HG03045 (cell line): Measurements from ENCODE around the gene SMURF2.
A peak's percentile ranks its signal among the peaks of the same experiment; 100 is the strongest.

Source experiments
- ATAC-seq: cut with Tn5 transposase; IDR thresholded peaks from one replicate; pipeline ENCODE4 v1.9.1; 2021; ENCODE audit warnings: mild to moderate bottlenecking, moderate library complexity; ENCODE audit not compliant: unreplicated experiment

Gene SMURF2

DNA sequence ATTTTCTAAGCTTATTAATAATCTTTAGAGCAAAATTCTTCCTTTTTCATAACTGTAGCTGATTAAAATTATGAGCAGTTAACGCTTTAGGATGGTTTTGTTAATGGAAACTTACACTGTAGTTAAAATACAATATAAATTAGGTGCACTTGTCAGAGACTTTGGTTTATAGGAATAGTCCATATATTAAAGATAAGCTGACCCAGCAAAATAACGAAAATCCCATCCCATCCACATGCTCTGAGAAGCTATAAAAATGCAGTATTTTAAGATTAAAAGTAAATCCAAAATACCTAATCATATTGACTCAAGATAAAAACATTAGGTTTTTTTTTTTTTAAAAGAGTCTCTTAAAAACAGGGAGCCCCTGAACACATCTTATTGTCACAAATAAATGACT lies 117.4 kb downstream of the SMURF2 start:
- ATAC-seq, result no peak

DNA sequence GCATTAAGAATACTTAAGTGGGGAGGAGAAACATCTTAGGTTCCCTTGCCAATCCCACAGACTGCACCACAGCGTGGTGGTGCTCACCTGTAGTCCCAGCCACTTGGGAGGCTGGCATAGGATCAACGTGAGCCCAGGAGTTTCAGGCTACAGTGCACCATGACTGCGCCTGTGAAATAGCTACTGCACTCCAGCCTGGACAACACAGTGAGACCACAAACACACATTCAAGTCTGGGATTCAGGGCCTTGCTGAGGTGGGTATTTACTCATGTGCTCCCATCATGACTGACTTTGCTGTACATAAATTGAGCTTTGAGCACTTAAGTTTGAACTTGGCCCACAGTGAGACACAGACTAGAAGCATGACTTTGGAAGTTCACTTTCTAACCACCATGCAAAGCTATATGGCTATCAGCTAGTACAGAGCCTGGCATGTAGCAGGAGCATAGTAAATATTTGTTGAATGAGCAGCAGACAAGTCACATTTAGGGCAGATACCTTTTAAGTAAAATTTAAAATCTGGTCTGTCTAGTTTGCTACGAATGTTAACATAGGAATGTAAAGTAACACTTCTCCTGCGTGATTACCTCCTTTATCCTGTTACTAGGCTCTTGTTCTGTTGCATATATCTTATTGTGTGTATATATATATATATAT lies 121.9 kb downstream of the SMURF2 start:
- ATAC-seq, result no peak

DNA sequence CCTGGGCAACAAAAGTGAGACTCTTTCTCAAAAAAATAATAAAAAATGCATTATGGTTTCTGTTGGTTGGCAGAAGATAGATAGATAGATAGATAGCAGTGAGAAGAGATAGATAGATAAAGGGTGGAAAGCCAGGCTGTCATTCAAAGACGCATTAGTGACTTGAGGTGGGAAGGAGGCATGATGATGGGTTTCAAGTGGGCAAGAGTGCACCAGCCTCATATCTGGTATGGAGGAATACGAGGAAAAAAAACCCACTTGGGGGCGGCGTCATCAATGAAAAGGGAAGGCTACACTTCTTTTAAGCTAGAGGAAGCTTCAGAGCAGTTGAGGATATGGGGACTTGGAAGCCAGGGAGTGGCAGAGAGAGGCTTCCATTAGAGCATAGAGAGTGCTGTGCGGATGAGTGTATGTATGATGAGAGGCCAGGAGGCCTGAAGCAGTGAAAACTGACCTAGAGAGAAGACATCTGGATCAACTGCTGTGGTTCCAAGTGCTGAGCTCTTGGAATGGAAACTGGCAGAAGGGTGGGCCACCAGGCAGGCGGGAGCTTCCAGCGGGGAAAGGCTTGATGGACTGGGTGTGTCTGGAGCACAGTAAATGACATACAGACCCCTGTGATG lies 123.5 kb downstream of the SMURF2 start:
- ATAC-seq, result no peak

DNA sequence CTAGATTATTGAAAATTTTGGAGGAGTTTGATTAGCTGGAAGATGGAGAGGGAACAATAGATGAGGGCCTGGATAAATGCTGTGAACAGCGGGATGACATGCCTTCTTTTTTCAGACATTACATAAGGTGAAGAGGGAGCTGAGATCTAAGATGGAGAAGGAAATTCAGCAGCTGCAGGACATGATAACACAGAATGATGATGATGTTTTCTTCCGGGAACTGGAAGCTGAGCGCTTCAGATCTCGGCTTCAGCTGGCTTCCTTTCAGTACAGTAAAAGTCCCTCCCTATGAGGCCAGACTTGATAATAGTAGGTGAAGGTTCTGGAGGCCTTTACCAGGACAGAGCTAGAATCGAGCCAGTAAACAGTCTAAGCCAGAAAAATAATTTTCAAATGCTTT lies 124.6 kb downstream of the SMURF2 start:
- no peak for ATAC-seq

DNA sequence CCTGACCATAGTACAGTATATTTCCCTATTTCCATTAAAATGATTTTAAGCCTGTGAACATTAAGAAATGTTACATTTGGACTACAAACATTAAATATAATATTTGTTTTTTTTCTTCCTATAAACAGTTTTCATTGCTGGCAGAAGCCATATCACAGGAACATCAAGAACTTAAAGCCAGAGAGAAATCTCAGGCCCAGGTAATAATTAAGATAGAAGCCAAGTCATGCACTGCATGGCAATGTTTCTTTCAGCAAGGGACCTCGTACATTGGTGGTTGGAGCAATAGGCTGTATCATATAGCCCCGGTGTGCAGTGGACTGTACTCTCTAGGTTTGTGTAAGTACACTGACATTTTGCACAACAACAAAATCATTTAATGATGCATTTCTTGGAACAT lies 125.2 kb downstream of the SMURF2 start:
- no peak for ATAC-seq

DNA sequence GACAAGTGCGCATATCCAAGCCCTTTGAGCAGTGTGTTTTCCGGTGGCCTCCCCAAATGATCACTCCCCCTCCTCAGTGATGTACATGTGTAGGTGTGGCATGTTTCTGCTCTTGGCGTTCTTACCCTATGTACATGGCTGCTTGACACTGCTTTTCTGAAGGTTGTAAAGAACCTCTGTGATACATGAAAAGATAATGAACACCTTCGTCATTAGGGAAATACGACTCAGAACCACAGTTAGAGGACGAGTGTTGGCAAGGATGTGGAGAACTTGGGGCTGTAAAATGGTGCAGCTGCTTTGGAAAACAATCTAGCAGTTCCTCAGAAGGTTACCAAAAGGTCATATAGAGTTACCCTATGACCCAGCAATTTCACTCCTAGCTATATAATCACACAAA lies 126.8 kb downstream of the SMURF2 start:
- ATAC-seq, result no peak

DNA sequence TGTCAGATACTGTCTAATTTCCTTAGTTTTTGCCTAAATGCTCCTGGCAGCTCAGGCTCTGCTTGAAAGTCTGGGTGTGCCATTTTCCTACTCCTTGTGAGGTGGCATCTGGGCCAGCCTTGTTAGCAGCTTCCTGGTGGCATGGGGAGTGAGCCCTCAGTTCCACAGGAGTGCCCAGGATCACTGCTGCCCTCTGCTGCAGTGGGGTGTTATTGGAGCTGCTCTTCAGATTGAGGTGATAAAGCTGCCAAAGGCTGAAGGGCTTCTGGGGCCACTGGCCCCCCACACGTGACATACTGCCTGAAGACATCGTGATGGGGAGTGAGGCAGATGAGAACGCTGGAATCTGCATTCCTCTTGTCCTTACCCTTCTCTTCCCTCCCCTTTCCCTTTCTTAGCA lies 127.9 kb downstream of the SMURF2 start:
- no peak for ATAC-seq

DNA sequence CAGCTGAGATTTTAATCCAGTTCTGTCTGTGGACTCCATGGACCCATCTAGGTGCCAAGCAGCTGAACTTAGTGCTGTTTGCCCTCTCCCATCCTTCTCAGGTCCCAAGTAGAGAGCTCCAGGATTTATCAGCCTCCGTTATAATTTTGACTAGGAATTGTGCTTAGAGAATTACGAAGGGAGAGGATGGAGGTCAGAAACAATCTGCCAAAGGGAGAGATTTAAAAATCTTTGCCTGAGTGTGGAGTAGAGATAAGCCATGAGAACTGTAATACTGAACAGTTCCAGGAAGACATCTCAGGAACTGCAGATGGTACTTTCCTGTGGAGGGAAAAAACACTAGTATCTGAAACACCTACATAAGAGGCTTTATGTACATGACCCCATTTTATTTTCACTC lies 128.3 kb downstream of the SMURF2 start:
- ATAC-seq, result no peak

DNA sequence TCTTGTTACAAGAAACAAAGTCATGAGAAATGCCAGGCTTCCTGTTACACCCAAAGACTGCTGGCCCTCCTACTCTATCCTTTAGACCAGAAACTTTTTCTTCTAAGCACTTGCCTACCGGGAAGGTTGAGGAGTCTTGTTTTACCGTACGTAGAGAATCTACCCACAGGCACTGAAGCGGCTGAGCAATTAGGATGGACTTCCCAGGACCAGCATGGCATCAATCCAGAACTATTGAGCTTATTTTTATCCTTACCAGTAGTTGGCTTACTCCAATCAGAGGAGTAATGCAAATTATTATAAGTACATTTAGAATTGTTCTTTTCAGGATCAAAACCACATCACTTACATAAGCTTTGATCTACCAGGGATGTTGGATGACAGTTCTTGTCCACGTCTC lies 129.7 kb downstream of the SMURF2 start:
- ATAC-seq, result no peak

DNA sequence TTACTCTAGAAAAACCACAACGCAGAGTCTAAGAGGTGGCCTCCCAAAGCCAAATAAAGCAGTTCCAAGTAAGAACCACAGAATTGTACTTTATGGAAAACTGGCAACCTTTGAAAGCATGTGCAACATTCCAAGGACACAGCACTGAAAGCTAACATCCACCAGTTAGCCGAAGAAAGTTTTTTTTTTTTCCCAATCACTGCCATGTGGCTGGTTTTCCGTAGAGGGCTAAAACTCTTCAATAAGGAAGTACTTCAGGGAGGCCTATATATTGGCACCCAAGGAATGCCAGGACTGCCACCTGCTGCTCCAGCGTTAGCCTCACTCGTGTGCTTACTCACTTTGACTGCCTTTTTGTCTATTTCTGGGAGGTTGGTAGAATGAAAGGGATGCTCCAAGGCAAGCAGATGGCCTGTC lies 130.1 kb downstream of the SMURF2 start:
- ATAC-seq, result no peak

DNA sequence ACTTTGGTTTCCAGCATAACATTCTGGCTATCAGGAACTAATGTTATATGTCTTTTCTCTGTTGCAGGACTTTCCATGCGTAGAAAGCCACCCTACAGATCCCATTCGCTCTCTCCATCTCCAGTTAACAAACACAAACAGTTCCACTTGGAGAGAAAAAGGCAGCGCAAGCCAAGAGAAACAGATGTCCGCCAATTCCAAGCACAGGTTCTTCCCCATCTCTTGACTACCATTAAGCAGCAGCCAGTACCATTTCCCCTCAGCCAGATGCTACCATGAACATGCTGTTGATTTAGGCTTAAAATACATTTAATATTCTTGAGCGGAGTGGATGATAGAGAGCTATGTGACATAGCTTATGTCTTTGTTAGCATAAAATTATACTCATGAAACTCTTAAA lies 132.9 kb downstream of the SMURF2 start:
- ATAC-seq, result no peak

DNA sequence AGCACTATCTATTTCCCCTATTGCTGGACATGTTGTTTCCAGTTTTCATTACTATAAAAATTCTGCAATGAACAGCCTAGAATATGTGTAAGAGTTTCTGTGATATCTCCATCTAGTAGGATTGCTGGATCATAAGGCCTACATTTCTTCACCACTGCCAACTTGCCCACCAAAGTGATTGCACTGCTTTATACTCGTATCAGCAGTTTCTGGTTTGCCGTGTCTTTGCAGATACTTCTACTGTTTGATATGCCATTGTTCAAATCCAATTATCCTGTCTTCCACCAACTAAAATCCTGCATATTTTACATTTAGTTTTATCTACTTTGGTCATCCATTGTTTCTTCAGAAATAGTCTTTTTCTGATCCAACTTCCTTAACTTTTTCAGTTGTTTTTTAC lies 134.2 kb downstream of the SMURF2 start:
- no peak for ATAC-seq

DNA sequence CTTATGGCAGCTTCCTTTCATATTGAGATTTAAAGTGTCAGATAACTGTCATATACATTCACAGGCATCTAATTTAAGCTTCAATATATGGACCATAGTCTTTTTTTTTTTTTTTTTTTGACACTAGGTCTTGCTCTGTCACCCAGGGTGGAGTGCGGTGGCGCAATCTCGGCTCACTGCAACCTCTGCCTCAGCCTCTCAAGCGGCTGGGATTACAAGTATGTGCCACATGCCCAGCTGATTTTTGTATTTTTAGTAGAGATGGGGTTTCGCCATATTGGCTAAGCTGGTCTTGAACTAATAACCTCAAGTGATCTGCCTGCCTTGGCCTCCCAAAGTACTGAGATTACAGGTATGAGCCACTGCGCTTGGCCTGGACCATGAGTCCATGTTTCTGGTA lies 141.7 kb downstream of the SMURF2 start:
- no peak for ATAC-seq

DNA sequence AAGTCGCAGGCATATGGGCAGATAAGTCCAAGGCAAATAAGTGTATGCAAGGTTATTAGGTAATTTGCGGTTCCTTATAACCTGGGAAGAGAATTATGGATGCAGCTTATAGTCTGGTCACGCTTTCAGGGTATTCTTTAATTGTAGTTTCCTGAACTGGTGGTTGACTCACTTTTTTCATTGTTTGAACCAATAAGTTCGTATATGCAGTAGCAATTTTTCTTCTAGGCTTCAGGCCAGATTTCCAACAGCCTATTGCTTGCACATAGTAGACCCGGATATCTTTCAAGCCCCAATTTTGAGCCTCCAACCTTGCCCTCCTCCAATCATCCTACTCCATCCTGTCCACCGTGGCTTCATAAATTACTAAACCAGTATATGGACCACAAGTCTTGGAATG lies 142.5 kb downstream of the SMURF2 start:
- no peak for ATAC-seq

DNA sequence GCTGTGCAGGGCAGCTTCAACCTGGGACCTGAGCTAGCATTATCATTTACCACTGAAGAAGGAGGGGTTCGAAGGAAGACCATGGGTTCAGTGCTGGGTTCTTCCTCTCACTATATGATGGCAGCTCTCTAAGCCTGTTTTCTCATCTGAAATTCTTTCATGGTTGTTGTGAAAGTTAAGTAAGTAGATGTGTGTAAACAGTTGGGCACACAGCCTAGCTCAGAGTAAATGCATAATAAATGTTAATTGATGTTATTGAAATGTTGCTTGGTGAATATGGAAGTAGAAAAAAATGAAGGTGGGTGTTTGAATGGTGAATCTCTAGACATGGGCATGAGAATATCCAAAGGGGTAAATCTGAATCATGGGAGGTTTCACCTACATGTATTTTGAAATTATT lies 146.3 kb downstream of the SMURF2 start:
- ATAC-seq, result no peak

DNA sequence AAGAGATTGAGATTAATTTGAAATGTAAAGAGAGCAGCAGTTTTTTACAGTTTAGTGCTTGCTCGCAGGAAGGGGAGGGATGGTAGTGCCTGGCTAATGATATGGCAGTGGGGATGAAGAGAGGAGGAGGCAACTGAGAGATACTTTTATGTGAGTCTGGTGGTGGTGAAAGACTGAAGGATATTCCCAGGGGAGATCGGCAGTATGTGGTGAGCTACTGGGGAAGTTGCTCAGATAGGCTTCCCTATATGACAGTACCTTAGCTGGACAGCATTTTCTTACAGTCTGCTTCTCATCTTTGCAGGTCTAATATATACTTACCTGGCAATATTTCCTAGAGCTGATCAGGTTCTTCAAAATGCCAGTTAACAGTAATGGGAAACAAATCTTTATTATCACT lies 146.7 kb downstream of the SMURF2 start:
- ATAC-seq, result no peak

DNA sequence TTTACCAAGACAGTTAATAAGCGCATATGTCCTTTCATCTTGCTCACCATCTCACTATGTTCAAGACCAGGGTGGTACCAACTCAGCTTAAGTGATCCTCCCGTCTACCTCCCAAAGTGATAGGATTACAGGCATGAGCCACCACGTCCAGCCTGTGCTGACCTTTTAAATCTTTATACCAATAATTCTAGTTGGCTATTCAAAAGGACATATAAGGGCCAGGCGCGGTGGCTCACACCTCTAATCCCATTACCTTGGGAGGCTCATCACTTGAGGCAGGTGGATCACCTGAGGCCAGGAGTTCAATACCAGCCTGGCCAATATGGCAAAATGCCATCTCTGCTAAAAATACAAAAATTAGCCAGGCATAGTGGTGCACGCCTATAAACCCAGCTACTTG lies 152.9 kb downstream of the SMURF2 start:
- no peak for ATAC-seq

DNA sequence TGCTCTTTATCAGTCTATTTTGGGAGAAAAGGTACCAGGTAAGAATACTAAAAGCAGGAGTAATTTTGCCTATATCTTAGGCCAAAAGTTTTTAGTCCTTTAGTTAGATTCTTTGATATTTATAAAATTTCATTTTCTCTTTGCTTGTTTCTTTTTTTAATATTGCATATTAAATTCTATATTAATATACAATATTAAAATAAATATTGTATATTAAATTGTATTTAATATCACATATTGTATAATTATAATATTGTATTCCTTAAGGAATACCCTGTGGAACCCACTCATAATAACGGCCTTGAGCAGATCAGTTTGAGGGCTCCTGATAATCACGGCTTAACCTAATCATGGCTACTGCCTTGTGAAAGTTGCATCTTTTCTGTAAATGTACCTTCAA lies 153.4 kb downstream of the SMURF2 start:
- no peak for ATAC-seq

DNA sequence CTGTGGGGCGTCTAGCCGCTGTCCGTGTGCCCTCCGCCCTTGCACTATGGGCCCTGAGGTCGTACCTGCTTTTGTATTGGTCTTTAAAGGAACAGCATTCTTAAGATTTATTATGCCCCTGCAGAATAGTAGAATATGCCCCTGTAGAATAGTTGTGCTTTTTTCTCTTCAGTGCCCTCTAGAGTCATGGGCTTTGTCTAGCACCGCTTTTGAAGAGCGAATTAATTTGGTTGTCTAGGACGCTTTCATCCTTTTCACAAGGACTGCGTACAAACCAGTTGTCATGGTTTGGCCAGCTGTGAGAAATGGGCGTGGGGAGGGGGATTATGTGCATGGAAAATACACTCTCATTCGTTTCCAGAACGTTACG lies 154.7 kb downstream of the SMURF2 start:
- peak; percentile 16 for ATAC-seq

DNA sequence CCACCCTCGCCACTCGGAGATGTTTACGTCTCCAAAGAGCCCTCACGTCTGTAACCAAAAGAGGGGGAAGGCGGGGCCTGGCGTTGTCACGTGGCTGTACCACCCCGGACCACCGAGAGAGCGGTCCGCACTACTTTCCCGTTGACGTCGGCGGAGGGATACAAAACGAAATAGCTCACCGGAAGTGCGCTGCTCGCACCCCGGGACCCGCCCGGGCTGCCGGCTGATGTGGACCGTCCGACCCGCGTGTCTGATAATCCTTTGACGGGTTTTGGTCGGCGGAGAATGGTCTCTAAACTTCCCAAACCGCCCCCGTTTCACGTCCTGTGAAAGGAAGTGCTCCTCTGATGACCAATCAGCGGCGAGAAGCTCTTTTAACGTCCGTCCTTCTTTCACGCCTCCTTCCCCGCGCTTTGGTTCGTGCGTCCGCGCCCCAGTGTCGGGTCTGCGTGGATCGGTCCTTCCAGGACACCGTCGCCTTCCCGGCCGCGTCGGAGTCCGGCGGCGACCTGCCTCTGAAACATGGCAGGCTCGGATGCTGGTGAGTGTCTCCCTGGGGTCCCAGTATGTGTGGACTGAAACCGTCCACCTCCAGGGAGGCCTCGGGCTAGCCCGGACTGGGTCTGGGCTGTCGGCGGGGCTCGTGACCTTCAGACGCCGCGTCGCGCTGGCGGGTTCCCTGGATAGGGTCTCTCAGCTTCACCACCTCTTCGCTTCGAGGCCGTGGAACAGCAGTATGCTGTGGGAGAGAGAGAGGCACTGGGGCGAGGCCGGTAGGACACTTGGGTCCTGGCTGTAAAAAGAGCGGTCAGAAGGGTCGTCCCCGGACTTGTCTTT lies 155.3 kb downstream of the SMURF2 start, which contains the start of gene CEP95:
Gene CEP95, plus strand, starts transcription at position 402 of the 837 bp plus-strand sequence. Its CDS starts 121 bp downstream, at position 523.
- ATAC-seq, result peak; percentile 55

DNA sequence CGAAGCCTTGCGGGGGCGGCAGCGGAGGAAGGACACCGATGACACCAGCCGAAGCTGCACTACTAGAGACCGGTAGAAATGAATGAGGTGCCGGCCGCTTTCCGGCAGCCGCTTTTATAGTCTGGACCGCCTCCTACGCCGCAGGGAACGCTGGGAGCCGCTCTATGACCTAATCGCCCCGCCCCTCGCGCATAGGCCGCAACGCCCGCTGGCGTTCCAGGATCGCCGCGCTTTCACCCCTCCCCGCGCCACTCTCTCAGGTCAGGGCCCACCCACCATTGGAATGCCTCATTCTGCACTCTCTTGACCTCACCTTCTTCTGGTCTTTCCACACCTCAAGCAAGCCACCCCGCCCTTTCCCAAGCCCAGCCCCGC lies 155.9 kb downstream of the SMURF2 start, which contains the start of gene DDX5:
Gene DDX5, minus strand, starts transcription at position 89 of the 375 bp plus-strand sequence. CDS start 170 bp downstream, outside the sequence.
- ATAC-seq, result peak; percentile 66
